ENCODE results near the gene TBRG4.

TBRG4 gene

DNA sequence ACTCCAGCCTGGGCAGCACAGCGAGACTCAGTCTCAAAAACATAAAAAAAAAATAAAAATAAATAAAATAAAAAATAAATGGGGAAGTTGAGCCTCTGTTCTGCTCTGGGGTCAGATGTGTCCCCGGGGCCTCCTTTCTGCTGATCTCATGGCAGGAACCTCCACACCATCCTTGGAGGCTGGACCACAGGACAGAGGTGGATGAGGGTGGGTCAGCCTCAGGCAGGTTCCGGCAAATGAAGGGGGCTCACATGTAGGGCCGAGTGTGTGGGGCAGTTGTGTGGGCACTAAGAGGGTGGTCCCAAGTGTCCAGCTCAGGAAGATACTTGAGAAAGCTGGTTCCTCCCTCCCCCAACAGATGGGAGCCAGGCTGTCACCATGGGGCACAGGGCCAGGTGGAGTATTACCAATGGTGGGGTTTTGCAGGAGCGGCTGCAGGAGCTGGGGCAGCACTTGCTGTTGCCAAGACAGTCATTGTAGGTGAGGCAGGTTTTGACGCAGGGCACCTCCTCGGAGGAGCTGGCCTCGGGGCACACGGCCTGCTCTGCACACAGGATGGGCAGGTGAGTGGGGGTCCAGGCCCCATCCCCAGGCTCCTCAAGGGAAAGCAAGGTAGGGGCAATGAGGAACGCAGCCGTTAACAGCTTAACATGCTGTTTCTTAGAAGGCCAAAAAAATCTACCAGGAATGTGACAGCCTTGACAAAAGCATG lies 13.9 kb upstream of the TBRG4 start:
- TF ChIP-seq, protein P1, sequence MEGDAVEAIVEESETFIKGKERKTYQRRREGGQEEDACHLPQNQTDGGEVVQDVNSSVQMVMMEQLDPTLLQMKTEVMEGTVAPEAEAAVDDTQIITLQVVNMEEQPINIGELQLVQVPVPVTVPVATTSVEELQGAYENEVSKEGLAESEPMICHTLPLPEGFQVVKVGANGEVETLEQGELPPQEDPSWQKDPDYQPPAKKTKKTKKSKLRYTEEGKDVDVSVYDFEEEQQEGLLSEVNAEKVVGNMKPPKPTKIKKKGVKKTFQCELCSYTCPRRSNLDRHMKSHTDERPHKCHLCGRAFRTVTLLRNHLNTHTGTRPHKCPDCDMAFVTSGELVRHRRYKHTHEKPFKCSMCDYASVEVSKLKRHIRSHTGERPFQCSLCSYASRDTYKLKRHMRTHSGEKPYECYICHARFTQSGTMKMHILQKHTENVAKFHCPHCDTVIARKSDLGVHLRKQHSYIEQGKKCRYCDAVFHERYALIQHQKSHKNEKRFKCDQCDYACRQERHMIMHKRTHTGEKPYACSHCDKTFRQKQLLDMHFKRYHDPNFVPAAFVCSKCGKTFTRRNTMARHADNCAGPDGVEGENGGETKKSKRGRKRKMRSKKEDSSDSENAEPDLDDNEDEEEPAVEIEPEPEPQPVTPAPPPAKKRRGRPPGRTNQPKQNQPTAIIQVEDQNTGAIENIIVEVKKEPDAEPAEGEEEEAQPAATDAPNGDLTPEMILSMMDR (IDR thresholded peaks at IDR 0.05; ENCODE audit: insufficient read depth, low read length, missing control alignments) = no peak
- POLR2A ChIA-PET = no interaction called here
- CTCF ChIA-PET = interaction anchor here (0.9 to 3.3 kb wide), 2 partner anchors 10 to 152 kb away, joined by 3 to 25 read pairs; no protein-coding TSS in a partner anchor

DNA sequence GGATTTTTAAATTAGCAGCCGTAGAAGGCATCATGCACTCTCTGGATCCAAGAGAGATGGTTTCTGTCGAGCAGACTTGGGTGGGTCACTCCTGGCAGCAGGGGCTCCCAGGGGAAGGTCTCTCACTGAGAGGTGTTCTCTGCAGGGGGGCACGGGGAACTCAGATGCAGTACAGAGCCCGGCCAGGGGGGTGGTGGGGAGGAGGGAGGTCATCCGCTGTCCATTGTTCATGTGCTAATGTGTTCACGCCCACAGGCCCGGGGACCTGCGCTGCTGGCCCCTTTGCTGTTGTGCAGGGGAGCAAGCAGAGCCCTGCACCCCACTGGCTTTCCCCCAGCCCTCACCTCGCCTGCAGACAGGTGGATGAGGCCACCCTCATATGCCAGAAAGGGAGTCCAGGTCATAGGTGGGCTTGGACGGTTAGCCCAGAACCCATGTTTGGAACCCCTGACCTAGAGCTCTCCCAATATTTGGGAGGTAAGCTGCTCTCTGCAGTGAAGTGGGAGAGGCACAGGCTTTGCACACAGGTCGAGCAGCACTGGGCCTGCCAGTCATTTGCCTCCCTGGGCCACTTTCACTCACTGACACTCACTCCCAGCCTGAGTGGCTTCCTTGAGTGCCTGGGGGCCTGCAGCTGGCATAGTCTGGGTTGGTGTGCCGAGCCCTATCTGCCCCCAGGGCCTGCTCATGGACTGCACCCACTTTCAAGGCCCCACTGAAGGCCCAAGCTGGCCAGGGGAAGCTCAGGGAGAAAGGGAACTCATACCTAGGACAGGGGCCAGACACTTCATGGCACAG lies 12.6 kb upstream of the TBRG4 start:
- CTCF ChIA-PET = interaction anchor here (3.3 kb wide), 1 partner anchor 11 kb away, joined by 25 read pairs; no protein-coding TSS in a partner anchor

More for the DNA sequence above, 13.9 kb upstream of the TBRG4 start:
- DNase-seq (ENCODE audit: low read depth, low spot score) = no peak
- no peak overlapping the region for H3K4me3 ChIP-seq (ENCODE audit: low read depth, low read length)

DNA sequence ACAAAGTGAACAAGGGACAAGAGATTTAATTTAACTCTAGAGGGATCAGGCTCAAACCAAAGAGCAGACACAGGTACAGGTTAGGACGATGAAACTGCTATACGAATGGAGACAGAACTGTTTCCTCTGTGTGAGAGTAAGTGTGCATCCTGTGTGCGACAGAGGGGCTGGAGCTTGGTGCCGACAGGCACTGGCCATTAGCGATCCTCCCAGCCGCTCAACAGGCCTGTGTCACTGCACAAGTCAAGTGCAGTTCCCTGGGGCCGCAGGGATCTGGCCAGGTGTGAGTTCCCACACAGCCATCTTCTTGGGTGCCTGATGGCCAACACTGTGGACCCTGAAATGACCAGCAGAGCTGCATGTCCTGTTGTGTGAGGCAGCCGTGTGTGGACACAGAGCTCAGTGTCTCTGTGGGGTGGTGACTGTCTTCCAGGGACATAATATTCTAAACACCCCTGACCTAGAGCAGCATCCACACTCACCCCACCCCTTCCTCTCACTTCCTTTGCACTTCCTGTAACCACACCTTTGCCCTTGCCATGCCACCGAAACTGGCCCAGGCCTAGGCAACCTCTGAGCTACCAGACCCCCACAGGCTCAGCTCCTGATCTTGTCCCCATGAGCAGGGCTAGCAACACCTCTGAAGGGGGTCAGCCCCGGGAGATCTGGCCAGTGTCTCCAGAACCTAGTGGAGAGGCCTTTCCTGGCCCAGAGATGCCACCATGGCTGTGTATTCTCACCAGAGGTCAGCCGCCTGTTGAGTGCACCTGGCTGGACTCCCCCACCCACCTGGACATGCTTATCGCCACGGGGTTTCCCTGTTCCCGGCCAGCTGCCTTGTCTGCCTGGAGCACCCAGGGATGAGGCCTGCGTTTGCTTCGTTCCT lies 11.7 kb upstream of the TBRG4 start:
- DNase-seq (ENCODE audit: low read depth, low spot score) = no peak
- ChIA-PET POLR2A (no interaction called here), CTCF (interaction anchor here (3.3 kb wide), 1 partner anchor 12 kb away, joined by 25 read pairs; no protein-coding TSS in a partner anchor)
- no peak overlapping the region for H3K4me3 ChIP-seq (ENCODE audit: low read depth, low read length)
- TF ChIP-seq, protein P1 (IDR thresholded peaks at IDR 0.05; ENCODE audit: insufficient read depth, low read length, missing control alignments) = no peak

More for the DNA sequence above, 12.6 kb upstream of the TBRG4 start:
- DNase-seq (ENCODE audit: low read depth, low spot score) = no peak
- no peak overlapping the region for H3K4me3 ChIP-seq (ENCODE audit: low read depth, low read length)
- POLR2A ChIA-PET = no interaction called here
- TF ChIP-seq, protein P1 (IDR thresholded peaks at IDR 0.05; ENCODE audit: insufficient read depth, low read length, missing control alignments) = no peak

DNA sequence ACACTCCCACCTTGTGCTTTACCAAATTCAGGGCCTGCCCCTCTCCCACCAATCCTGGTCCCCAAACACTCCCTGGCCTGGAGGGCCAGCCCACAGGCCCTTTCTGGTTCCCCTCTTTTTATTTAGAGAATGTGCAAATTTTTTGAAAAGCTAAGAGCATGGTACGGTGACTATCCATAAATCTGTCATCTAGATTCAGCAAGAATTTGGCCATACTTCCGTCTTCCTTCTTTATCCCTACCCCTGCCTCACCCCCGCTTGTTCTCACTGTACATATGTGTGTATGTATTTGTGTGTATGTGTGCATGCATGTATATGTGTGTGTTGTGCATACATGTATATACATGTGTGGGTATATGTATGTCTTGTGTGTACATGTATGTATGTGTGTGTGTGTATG lies 8.1 kb upstream of the TBRG4 start:
- TF ChIP-seq, protein P1 (IDR thresholded peaks at IDR 0.05; ENCODE audit: insufficient read depth, low read length, missing control alignments) = no peak
- ChIA-PET POLR2A (no interaction called here), CTCF (interaction anchor here (3.4 kb wide), 1 partner anchor 16 kb away, joined by 11 read pairs; no protein-coding TSS in a partner anchor)
- no peak overlapping the region for H3K4me3 ChIP-seq (ENCODE audit: low read depth, low read length)
- no peak for DNase-seq (ENCODE audit: low read depth, low spot score)

DNA sequence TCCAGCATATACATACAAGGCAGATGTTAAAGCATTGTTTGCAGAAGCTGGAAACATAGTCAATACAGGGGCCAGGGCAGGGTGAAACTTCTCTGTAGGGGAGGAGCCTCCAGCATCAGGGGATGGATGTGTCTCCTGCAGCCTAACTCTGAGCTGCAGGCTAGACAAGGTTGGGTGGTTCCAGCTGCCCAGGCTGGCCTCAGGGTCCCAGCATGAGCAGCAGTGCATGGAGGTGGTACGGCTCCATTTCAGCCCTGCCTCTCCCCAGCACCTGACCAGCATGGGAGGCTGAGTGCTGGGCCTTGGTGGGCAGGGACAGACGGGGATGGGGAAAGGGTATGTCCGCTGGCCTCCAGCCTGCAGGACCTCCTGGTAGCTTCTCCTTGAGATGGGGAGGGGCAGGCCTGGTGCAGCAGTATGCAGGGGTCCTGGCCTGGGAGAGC lies 7.4 kb upstream of the TBRG4 start:
- TF ChIP-seq, protein P1 (IDR thresholded peaks at IDR 0.05; ENCODE audit: insufficient read depth, low read length, missing control alignments) = no peak
- no peak for DNase-seq (ENCODE audit: low read depth, low spot score)
- CTCF ChIA-PET = interaction anchor here (3.4 kb wide), 1 partner anchor 17 kb away, joined by 11 read pairs; no protein-coding TSS in a partner anchor
- no peak overlapping the region for H3K4me3 ChIP-seq (ENCODE audit: low read depth, low read length)
- POLR2A ChIA-PET = no interaction called here
